Measurements from ENCODE around the gene C1orf210. TPM values are rescaled to one million over a fixed set of nuclear protein-coding genes. Genes with fewer than 3 reads are reported as not detected.

C1orf210 gene
- total RNA-seq, 1 donor from 2014 or later: not detected

DNA sequence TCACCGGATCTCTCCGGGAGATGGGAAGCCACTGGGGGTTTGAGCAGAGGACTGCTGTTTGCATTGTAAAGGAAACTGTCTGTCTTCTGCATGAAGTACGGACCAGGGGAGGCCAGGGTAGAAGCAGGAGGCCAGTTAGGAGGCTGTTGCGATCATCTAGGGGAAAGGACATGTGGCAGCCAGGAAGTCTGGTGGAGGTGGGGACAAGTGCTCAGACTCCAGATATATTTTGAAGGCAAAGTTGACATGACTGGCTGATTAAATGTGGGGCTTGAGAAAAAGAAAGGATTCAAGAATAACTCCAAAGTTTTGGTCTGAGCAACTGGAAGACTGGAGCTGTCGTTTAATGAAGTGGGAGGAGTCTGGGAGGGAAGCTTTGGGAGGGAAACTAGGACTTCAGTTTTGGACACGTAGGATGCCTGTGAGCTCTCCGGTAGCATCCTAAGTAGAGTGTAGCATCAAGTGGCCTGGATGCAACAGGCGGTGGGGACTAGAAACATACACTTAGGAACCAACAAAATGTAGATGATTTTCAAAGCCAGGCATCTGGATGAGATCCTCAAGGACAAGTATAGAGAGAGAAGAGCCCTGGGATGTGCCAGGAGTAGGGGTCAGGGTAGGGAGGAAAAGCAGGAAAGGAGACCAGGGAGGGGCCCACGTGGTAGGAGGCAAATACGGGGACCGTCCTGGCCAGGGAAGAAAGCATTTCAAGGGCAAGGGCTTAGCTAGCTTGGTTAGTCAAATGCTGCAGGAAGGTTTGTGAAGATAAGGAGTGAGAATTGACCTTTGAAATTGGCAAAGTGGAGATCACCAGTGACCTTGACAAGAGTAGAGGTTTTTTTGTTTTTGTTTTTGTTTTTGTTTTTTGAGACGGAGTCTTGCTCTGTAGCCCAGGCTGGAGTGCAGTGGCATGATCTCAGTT, 3.7 kb upstream of the C1orf210 start:
- Histone ChIP-seq H3K4me1 (no peaks in the 10 kb centered on the region), H3K27ac (no peak overlapping the region), H3K4me3 (no peak overlapping the region), H3K27me3 (no peaks in the 10 kb centered on the region), H3K36me3 (no peaks in the 10 kb centered on the region), H3K9me3 (no peaks in the 10 kb centered on the region)
- intact Hi-C loops (cut with DNase I): no loop called here
- TF ChIP-seq, protein P1, sequence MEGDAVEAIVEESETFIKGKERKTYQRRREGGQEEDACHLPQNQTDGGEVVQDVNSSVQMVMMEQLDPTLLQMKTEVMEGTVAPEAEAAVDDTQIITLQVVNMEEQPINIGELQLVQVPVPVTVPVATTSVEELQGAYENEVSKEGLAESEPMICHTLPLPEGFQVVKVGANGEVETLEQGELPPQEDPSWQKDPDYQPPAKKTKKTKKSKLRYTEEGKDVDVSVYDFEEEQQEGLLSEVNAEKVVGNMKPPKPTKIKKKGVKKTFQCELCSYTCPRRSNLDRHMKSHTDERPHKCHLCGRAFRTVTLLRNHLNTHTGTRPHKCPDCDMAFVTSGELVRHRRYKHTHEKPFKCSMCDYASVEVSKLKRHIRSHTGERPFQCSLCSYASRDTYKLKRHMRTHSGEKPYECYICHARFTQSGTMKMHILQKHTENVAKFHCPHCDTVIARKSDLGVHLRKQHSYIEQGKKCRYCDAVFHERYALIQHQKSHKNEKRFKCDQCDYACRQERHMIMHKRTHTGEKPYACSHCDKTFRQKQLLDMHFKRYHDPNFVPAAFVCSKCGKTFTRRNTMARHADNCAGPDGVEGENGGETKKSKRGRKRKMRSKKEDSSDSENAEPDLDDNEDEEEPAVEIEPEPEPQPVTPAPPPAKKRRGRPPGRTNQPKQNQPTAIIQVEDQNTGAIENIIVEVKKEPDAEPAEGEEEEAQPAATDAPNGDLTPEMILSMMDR (IDR thresholded peaks at IDR 0.05): no peak
- DNase-seq (ENCODE audit: low spot score in 2 of 2): no peak

DNA sequence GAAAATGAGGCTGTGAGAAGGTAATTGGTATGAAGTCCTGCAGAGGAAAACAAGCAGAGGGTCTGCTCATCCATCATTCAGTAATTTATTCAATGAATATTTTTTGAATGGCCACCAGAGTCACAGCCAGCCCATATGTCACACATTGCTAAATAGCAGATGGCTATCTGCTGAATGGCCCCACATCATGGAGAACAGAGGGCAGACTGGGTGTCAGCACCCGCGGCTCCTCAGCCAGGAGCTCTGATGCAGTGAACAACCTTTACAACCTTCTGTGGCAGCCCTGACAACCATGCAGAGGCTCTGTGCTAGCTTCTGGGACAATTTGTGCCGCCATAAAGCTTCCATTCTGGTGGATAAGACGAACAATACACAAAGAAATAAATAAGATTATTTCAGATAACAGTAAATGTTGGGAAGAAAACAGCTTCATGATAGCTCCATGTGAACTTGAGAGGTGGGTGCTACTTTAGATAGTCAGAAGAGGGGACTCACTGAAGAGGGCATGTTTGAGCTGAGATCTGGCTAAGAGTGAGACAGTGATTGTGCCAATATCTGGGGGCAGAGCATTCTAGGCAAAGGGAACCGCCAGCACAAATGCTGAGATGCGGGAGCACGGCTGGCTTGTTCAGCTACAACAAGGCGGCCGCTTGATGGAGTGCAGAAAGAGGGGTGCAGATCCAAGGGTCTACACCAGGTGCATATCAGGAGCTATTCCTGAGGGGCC, 2.8 kb upstream of the C1orf210 start:
- TF ChIP-seq, protein P1 (IDR thresholded peaks at IDR 0.05): no peak
- no peak for DNase-seq (ENCODE audit: low spot score in 2 of 2)
- no peak overlapping the region for H3K27ac ChIP-seq
- no peaks in the 10 kb centered on the region for H3K27me3 ChIP-seq
- H3K9me3 ChIP-seq: no peaks in the 10 kb centered on the region
- H3K4me3 ChIP-seq: no peak overlapping the region
- H3K4me1 ChIP-seq: no peaks in the 10 kb centered on the region
- H3K36me3 ChIP-seq: no peaks in the 10 kb centered on the region
- intact Hi-C loops (cut with DNase I): no loop called here

DNA sequence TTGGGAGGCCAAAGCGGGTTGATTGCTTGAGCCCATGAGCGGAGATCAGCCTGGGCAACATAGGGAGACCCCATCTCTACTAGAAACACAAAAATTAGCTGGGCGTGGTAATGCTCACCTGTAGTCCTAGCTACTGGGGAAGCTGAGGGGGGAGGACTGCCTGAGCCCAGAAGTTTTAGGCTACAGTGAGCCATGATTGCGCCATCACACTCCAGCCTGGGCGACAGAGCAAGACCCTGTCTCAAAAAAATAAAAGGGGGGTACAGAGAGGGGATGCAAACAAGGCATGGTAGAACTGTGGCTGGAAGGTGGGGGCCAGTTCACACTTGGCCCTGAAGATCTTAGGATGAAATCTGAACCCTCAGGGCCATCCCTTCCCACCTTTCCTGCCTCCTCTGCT, 1.2 kb upstream of the C1orf210 start:
- TF ChIP-seq, protein P1 (IDR thresholded peaks at IDR 0.05): no peak
- Histone ChIP-seq H3K9me3 (no peaks in the 10 kb centered on the region), H3K27me3 (no peaks in the 10 kb centered on the region), H3K4me3 (no peak overlapping the region), H3K36me3 (no peaks in the 10 kb centered on the region), H3K27ac (no peak overlapping the region), H3K4me1 (no peaks in the 10 kb centered on the region)
- DNase-seq (ENCODE audit: low spot score in 2 of 2): no peak
- intact Hi-C loops (cut with DNase I): no loop called here

DNA sequence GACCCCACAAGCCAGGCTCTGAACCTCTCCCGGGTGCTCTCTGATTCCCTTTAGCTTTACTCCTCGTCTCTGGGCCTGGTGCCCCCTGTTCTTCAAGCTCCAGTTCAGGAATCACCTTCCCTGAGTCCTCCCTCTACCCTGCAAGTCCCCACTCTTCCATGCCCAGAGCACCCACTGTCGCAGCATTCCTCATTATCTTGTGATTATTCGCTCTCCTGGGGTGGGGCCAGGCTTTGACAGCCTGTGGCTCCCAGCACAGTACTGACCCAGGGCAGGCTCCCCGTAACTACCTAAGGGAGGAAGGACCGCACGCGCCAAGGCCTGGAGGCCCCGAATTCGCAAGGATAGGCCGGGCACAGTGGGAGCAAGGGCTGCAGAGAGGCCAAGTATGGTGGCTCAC, 734 bp upstream of the C1orf210 start:
- Histone ChIP-seq H3K9me3 (no peaks in the 10 kb centered on the region), H3K4me1 (no peaks in the 10 kb centered on the region), H3K4me3 (no peak overlapping the region), H3K27ac (no peak overlapping the region), H3K27me3 (no peaks in the 10 kb centered on the region), H3K36me3 (no peaks in the 10 kb centered on the region)
- TF ChIP-seq, protein P1 (IDR thresholded peaks at IDR 0.05): no peak
- intact Hi-C loops (cut with DNase I): no loop called here
- DNase-seq (ENCODE audit: low spot score in 2 of 2): no peak

DNA sequence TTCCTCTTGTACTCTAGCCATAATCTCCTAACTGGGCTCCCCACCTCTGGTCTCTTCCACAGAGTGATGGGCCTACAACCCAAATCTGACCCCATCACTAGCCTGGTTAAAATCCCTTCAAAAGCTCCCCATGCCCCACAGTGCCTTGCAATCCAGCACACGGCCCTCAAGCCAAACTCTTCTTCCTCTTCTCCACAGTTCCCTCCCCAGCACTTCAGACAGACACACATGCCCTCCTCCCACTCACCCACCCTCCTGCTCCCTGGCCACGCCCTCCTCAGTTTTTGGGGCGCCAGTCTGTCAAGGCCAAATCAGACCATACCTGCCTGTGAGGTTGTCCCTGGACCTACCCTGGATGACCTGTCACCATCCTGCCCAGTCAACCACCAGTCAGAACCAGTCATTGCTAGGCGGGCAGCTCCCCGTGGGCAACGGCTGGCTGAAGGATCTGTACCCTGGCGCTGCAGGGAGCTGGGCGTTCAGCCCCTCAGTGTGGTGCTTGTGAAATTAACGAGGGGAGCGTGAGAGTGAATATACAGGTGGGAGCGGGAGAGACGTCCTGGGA, 753 bp downstream of the C1orf210 start:
- intact Hi-C loops (cut with DNase I): no loop called here
- no peaks in the 10 kb centered on the region for H3K27me3 ChIP-seq
- H3K36me3 ChIP-seq: no peaks in the 10 kb centered on the region
- H3K4me3 ChIP-seq: no peak overlapping the region
- H3K9me3 ChIP-seq: no peaks in the 10 kb centered on the region
- TF ChIP-seq, protein P1 (IDR thresholded peaks at IDR 0.05): no peak
- no peaks in the 10 kb centered on the region for H3K4me1 ChIP-seq
- no peak overlapping the region for H3K27ac ChIP-seq
- DNase-seq (ENCODE audit: low spot score in 2 of 2): no peak

All from ascending aorta (tissue), 2 donors.